Subcutaneous adipose tissue (tissue), 4 donors: ENCODE results near the gene ZNF462. TPM values are rescaled to one million over a fixed set of nuclear protein-coding genes. Genes with fewer than 3 reads are reported as not detected.

Experiments used
- total RNA-seq, 4 donors: library from RNA; depleted of rRNA; stranded (reverse); fragments of >200 nt; gene quantifications; one replicate each; pipeline ENCODE4 v1.1.0, GENCODE V29; 2016
- TF ChIP-seq, protein P1 (sequence below): fragments of 450-650 bp; IDR thresholded peaks from one replicate; pipeline ENCODE4 v1.5.1; 2016; ENCODE audit warnings: low read depth, mild to moderate bottlenecking, control low read depth, antibody characterized with exemption, moderate library complexity

ZNF462 gene
- total RNA-seq, 4 donors from 2014 or later, result 10.3 to 20.5 (median 13.1) TPM

DNA sequence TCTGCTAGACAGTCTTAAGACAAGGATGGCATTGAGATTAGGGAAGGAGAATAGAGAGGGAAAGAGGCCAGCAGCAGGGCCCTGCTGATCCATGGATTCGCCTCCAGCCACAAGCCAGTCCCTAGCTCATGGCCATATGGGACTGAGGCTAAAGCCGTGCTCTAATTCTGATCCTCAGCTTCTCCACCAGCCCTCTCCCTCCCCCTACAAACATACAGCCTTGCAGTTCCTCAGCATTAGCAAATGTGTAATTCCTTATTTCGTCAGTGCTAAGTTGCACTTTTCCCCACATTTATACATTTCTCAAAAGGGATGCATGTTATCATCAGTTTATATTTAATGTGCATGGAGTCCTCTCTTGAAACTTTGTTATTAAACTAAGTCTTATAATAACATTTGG lies 34.8 kb downstream of the ZNF462 start:
- TF ChIP-seq, protein P1, sequence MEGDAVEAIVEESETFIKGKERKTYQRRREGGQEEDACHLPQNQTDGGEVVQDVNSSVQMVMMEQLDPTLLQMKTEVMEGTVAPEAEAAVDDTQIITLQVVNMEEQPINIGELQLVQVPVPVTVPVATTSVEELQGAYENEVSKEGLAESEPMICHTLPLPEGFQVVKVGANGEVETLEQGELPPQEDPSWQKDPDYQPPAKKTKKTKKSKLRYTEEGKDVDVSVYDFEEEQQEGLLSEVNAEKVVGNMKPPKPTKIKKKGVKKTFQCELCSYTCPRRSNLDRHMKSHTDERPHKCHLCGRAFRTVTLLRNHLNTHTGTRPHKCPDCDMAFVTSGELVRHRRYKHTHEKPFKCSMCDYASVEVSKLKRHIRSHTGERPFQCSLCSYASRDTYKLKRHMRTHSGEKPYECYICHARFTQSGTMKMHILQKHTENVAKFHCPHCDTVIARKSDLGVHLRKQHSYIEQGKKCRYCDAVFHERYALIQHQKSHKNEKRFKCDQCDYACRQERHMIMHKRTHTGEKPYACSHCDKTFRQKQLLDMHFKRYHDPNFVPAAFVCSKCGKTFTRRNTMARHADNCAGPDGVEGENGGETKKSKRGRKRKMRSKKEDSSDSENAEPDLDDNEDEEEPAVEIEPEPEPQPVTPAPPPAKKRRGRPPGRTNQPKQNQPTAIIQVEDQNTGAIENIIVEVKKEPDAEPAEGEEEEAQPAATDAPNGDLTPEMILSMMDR, result no peak

DNA sequence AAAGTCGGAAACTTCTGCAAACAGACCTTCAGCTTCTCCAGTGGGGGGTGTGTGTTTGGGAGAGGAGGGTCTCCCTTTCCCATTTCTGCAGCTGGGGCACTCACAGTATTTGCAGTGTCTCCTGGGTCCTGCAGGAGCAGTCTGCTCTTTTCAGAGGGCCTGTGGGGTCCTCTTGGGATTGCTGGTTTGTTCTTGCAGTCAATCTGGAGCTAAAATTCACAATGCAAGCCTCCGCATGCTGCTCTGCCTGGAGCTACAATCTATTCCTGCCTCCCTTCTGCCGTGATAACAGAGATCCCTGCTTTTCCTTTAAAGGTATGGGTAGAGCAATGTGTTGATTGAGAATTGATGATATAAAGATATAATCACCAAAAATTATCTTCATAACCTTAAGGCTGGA lies 43.2 kb downstream of the ZNF462 start:
- TF ChIP-seq, protein P1, result no peak

DNA sequence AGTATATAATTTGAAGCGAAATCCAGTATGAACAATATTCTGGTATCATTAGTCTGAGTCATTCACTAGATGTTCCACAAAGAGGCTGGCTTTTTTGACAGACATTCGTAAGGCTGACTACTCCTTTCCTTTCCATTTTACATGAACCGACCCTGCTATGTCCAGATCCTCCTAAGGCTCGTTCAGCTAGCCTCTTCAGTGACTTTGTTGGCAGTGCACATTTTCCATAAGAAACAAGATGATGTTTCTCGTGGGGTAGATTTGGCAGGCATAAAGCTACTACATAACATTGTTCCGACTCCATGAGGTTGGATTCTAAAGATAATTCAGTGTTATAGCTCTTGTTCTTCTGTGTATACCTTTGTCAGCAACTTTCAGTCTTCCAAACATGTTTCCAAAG lies 49.0 kb downstream of the ZNF462 start:
- TF ChIP-seq, protein P1, result no peak

DNA sequence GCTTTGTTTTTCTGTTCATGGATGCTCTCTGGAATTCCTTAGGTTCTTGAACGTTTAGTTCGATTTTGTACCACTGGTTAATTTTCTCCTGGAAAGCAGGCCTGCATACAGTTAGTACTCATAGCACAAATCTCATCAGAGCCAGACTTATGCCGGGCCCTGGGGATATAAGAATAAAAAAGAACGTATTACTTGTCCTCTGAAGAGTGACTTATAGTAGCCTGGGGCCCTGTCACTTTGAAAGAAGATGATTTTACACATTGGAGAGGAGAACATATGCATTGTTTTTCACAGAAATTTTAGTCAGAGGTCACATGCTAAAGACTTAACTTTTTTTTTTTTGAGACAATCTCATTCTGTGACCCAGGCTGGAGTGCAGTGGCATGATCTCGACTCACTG lies 50.3 kb downstream of the ZNF462 start:
- TF ChIP-seq, protein P1, result no peak

DNA sequence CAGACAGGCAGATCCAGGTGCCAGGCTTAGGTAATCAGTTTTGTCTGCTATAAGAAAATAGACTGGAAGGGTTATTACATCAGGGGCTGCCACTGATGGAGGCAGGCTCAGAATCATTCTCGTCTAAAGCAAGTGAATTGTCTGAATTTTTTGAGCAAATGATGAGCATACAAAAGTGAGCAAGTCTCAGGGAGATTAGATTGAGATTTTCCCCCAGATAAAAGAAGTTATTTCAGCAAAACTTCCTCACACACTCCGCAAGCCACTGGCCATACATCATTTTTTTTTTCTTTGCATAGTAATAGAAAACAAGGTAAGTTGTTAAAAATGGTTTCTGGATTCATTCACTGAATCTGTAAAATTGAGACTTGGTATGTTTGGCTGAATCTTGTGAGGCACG lies 52.9 kb downstream of the ZNF462 start:
- TF ChIP-seq, protein P1, result no peak

DNA sequence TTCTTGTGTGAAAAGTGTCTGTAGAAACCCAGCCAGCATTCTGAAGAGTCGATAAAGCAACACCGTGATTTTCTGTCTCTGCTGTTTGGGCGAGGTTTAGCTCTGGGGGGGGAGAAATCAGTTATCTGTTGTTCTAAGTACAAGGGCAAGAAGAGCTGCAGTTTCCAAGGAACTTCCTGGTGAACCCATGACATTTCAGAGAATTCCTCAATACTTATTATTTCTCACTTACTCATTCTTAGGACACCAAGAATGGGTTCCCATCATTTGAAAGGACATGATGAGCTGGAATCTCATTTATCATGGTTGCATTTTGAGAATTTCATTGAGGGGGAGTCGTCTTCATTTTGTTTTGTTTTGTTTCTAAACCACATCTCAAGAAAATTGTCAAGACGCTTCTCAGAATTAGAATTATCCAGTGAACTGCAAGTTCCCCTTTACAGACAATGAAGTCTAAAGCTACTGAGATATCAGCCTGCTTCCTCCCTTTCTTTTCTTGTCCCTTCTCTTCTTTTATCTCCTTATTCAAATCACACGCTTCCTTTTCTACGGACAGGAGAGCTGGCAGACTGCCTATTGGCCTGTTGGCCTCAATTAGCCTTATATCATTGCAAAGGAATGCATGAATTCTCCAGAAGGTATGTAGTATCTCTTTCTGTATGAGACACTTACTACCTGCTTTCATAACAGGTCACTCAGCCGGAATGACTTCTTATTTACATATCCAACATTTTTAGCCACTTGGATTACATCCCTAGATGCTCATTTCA lies 53.7 kb downstream of the ZNF462 start:
- TF ChIP-seq, protein P1, result no peak

DNA sequence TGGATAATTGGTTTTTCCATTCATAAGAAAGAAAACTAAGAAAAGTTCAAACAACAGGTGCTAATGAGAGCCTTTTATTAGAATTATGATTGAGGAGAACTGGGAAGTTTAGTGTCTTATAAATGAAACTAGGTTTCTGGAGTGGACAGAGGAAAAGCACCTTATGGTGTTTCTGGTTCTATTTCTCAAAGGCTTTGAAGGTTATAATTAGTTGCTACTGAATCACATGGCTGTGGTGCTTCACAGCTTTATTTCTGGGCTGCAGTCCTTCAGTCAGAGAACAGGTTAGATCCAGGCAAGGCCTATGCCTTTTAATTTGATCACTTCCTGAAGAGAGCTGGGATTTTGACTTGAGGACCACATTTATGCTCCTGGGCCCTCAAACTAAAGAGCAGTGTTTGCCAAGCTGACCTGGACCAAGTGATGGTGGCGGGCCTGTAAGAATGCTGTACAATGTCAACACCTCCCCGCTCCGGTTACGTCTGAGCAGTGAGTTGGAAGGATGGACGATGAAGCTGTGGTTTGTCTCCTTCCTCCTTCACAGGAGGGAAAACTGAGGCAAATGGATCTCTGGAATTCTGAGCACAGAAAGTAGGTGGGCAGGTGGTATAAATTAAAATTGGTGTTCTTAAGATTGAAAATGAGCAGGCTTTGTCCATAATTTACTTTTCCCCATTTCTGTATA lies 56.0 kb downstream of the ZNF462 start:
- TF ChIP-seq, protein P1, result no peak
